ENCODE measurements around the gene USP6NL. TPM values are rescaled to one million over a fixed set of nuclear protein-coding genes. Genes with fewer than 3 reads are reported as not detected.

Gene USP6NL
- total and polyA plus RNA-seq, 7 donors = 9.2 to 11.4 (median 10.8) TPM

DNA sequence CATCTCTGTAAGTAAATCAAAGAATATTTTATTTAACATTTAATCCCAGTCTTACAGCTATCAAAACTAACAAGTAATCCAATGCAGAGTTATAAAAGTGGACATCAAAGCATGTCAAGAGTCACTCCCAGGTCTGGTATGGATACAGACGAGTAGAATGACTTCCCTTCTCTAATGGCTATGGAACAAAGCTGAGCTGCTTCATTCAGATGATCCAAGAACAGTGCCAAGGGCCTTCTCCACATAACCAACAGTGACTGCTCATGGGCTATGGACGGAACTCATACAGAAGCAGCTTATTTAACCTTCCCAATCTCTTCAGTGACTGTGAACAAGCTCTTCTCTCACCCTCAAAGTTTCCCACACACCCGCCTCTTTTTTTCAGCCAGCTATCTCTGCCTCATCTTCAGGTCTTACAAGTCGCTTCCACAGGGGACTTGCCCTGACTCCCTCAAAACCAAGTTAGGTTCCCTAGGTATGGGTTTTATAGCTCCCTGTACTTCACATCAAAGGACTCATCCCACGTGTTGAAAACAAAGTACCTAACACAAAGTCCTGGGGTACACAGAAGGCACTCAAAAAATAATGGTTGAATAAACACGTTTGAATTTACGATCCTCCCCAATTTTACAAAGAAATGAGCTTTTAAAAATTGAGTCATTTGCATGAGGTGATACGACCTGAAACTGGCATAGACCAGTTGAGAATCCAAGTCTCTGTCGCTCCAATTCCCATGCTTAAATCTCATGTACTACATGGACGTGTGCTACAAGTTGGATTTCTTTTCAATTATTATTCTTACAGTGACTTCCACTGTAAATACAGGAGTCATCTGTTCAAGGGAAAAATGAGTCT is 3.1 kb downstream of the USP6NL start:
- Histone ChIP-seq H3K36me3 (no peaks in the 10 kb centered on the region), H3K27ac (no peak overlapping the region), H3K4me3 (no peak overlapping the region), H3K27me3 (no peaks in the 10 kb centered on the region), H3K4me1 (peaks cover 0 to 24% (median 14%) of the 10 kb centered on the region in 4 donors), H3K9me3 (no peaks in the 10 kb centered on the region)
- intact Hi-C loops (cut with DNase I) = no loop called here
- WGBS, 2 donors = 67 to 73% methylated on average over 10 of the region's 10 CpGs
- no peak for DNase-seq
- TF ChIP-seq POLR2A (IDR thresholded peaks at IDR 0.05) (no peak), POLR2AphosphoS5 (IDR thresholded peaks at IDR 0.05) (no peak), CTCF (IDR thresholded peaks at IDR 0.05) (no peak), EP300 (IDR thresholded peaks at IDR 0.05) (no peak)

DNA sequence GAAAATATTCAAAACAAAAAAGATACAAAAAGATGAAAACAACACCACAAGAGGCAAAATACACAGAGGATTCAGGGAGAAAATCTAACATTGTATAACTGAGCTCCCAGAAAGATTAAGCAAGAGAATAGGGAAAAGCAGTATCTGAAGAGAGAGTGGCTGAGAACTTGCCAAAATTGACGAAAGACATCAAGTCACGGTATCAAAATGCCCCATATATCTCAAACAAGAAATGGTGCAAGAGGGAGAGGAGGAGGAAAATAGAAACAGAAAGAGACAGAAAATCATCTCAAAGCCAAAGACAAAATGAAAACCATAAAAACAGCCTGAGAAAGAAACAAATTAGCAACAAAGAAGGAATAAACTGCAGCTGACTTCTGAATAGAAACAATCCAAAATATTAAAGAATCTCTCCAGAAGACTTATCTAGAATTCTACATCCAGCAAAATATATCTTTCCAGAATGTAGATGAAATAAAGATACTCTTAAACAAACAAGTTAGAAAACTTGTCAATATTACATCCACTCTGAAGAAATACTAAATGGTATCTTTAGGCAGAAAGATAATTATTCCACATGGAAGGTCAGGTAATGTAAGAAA is 5.5 kb downstream of the USP6NL start:
- Histone ChIP-seq H3K4me1 (peaks cover 0 to 16% (median 14%) of the 10 kb centered on the region in 4 donors), H3K27ac (no peak overlapping the region), H3K4me3 (no peak overlapping the region), H3K27me3 (no peaks in the 10 kb centered on the region), H3K9me3 (no peaks in the 10 kb centered on the region), H3K36me3 (no peaks in the 10 kb centered on the region)
- DNase-seq = no peak
- 86 to 89% methylated on average over 2 of the region's 2 CpGs for WGBS, 2 donors
- intact Hi-C loops (cut with DNase I) = no loop called here
- no peak for TF ChIP-seq POLR2AphosphoS5 (IDR thresholded peaks at IDR 0.05)
- no peak for TF ChIP-seq POLR2A (IDR thresholded peaks at IDR 0.05)
- no peak for TF ChIP-seq EP300 (IDR thresholded peaks at IDR 0.05)
- TF ChIP-seq CTCF (IDR thresholded peaks at IDR 0.05) = no peak

DNA sequence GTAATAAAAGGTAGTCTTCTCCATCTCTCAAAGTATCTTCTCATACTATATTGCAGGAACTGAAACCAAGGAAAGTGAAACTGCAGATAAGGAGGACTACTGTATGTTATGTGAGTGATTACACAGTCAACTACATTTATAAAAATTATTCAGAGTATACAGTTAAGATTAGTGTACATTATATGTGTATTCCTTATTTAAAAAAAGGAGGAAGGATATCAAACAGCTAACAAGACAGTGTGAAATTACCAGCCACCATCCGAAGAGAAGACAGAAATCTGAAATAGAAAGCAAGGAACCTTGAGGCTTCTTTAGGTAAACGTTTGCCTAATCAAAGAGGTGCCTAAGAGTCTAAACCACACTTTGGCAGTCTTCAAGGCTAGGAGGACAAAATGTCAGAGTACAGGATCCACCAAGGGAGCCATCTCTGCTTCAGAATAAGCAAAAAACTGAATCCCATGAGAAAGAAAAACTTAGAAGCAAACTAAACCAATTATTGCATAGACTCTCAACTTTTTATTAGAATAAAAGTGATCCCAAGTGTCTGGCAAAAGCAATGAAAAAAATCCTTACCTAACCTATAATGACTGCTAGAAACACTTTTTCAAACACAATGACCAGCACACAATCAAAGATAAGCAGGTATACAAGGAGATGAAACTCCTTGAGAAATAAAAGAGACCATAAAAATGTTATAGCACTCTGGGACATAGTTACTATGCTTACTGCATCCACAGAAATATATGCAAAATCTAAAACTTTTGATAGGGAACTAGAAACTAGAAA is 6.4 kb downstream of the USP6NL start:
- Histone ChIP-seq H3K27ac (no peak overlapping the region), H3K9me3 (no peaks in the 10 kb centered on the region), H3K27me3 (no peaks in the 10 kb centered on the region), H3K4me3 (no peak overlapping the region), H3K36me3 (no peaks in the 10 kb centered on the region), H3K4me1 (peaks cover 0 to 14% (median 10%) of the 10 kb centered on the region in 4 donors)
- no peak for TF ChIP-seq POLR2A (IDR thresholded peaks at IDR 0.05)
- no peak for TF ChIP-seq CTCF (IDR thresholded peaks at IDR 0.05)
- no peak for TF ChIP-seq POLR2AphosphoS5 (IDR thresholded peaks at IDR 0.05)
- no peak for TF ChIP-seq EP300 (IDR thresholded peaks at IDR 0.05)
- 46 to 74% methylated on average over 2 of the region's 2 CpGs for WGBS, 2 donors
- no peak for DNase-seq
- intact Hi-C loops (cut with DNase I) = no loop called here

GRCh38 chr10:11603741-11604140 is 7.7 kb downstream of the USP6NL start:
- no peak overlapping the region for H3K27ac ChIP-seq

More at GRCh38 chr10:11603741-11604140, 7.7 kb downstream of the USP6NL start:
- Histone ChIP-seq H3K27me3 (no peaks in the 10 kb centered on the region), H3K4me3 (no peak overlapping the region), H3K36me3 (no peaks in the 10 kb centered on the region), H3K4me1 (peaks cover 0 to under 1% (median 0%) of the 10 kb centered on the region in 4 donors), H3K9me3 (no peaks in the 10 kb centered on the region)
- DNase-seq = no peak
- intact Hi-C loops (cut with DNase I) = no loop called here
- no peak for TF ChIP-seq POLR2A (IDR thresholded peaks at IDR 0.05)
- TF ChIP-seq EP300 (IDR thresholded peaks at IDR 0.05) = no peak
- TF ChIP-seq CTCF (IDR thresholded peaks at IDR 0.05) = no peak
- TF ChIP-seq POLR2AphosphoS5 (IDR thresholded peaks at IDR 0.05) = no peak
- 83 to 92% methylated on average over 1 of the region's 1 CpG for WGBS, 2 donors

Measured in sigmoid colon (tissue), 7 donors.